ENCODE data around the gene RAB3GAP1.
"Not testable (repeated sequence)": the region's sequence is repeated elsewhere in the genome, so short reads cannot be mapped to it uniquely, and the experiment has no call there.

Gene RAB3GAP1

DNA sequence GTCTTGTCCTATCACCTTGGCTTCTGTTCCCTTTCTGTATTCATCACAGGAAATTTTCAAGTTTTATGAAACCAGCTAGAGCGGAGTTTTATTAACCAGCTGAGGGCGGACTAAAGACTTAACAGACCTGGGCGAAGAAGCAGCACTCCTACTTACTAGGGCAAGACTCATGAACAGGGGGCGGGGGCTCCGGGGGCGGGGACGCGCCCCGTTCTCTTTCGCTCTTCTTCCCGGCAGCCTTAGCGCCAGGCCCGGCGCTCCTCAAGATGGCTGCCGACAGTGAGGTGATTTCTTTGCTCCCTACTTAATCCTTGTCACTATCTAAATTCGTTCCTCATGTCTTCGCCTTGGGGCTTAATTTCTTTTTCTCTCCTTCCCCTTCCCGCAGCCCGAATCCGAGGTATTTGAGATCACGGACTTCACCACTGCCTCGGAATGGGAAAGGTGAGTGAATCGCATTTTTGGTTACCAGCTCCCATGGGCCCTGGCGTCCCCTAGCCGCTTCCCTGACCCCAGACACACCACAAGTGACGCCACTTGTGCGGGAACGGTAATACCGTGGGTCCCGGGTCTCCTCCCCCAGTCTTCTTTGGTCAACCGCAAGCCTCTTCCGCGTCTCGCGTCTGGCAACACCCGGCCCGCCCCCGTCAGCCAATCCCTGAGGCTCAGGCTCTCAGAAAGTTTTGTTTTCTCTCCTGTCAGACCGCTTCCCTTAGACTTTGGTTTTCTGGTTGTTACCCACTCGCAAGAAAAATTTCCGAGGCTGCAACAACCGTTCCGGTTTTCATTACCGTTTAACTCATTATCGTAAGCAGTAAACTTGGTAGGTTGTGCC is at the start of gene RAB3GAP1:
Gene RAB3GAP1 (plus strand): TSS at position 251 of the 835 bp plus-strand sequence. CDS start 16 bp downstream, at position 267.
- DNase-seq (ENCODE audit: low read depth in 2 of 2) = peak; percentile 88

DNA sequence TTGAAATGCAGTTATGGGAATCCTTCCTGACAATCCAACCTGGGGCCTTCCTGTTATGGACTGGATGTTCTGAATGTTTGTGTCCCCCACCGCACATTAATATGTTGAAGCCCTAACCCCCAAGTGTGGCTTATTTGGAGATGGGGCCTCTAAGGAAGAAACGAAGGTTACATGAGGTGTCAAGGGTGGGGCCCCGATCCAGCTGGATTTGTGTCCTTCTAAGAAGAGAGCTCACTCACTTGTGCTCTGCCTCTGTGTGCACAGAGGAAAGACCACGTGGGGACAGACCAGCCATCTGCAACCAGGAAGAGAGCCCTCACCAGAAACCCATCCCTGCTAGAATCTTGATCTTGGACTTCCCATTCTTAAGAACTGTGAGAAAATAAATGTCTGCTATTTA is 49.3 kb upstream of the RAB3GAP1 start:
- DNase-seq (ENCODE audit: low read depth in 2 of 2) = no peak

DNA sequence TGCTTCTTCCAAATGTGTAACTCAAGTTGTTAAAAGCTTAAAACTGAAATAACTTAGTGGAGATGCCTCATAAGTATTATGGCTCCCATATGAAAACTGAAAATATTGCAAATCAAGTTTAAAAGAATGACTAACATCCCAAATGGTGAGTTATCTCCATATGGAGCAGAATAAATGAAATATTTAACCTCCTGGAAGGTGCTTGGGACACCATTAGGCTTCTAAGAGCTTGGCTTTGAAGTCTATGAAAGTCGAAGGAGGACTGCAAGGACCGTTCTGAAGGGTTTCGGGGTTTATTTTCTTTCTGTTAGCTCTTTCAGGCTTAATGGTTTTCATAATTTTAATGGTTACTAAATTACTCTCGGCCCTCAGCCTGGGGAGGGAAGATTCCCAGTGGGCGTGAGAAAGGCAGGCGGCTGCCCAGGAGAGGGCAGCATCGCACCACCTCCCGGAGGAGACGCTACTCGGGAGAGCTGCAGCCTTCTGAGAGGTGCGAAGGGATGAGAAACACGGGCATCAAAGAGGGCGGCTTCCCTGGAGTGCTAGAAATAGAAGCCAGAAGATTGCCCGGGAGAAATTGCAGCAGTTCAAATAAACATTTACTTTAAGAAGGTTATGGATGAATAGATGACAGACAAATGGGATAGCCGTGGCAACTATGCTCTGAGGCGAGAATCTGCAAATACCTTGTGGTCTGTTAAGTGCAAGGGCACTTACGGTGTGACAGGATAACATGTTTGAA is 47.9 kb upstream of the RAB3GAP1 start:
- DNase-seq (ENCODE audit: low read depth in 2 of 2) = peak; percentile 44 to 54

DNA sequence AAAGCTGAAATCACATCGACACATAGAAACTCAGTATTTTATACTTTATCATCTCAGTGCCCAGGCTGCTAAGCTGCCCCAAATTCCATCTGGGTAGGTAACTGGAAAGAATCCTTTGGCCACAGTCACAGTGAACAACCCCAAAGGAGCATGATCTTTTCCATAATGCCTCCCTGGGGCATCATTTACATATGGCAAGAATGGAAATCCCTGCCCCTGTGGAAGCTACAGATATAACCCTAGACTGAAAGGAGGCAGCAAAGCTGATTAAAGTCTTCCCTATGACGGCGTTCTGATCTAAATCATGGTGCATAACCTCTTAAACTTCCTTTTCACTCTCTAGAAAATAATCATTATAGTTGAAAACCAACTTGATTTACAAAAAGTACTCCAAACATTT is 46.3 kb upstream of the RAB3GAP1 start:
- DNase-seq (ENCODE audit: low read depth in 2 of 2) = no peak

DNA sequence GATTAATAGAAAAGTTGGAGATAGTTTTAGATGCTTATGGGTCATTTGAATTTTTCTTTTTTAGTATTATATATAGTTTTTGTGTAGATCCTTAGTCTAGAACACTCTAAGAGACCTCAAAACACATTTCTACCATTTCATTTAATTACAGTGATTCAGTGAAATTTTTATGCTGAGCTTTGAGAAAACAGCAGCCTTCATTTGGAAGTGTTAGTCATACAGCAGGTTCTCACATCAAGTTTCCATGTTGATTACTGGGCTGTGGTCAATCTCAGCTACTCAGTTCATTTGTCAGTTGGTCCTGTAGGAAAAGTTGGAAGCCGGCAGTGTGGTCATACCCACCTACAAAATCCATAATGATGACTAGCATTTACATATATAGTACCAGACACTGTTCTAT is 42.8 kb upstream of the RAB3GAP1 start:
- no peak for DNase-seq (ENCODE audit: low read depth in 2 of 2)

DNA sequence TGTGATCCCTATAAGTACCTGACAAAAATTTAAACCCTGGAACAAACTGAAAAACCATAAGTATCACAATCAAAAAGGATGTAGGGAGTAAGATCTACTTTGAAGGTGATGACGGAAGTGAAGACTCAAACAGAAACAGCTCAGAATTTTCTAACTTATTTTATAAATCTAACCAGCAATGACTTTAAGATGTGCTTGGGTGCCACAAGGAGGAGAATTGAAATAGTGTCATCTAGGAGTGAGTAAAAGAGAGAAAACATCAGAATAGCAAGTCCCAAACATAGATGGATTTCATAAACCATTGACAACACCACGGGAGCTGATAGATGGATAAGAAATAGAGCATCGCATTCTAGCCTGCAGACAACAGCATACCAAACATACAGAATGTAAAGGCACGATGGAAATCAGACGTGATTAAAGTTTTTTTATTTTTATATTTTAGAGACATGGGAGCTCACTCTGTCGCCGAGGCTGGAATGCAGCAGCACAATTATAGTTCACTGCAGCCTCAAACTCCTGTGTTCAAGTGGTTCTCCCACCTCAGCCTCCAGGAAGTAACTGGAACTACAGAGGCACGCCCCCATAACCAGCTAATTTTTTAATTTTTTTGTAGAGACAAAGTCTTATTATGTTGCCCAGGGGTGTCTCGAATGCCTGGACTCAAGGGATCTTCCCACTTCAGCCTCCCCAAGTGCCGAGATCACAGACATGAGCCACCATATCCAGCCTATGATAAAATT is 41.7 kb upstream of the RAB3GAP1 start:
- no peak for DNase-seq (ENCODE audit: low read depth in 2 of 2)

DNA sequence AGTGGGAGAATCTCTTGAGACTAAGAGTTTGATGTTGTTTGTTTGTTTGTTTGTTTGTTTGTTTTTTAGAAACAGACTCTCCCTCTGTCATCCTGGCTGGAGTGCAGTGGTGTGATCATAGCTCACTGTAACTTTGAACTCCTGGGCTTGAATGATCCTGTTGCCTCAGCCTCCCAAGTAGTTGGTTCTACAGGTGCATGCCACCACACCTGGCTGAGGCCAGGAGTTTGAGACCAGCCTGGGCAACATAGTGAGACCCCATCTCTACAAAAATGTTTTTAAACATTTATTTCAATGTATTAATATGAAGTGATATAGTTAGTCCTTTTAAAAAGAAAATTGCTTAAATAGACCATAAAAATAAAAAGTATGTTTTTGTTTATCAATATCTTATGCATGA is 40.5 kb upstream of the RAB3GAP1 start:
- no peak for DNase-seq (ENCODE audit: low read depth in 2 of 2)

DNA sequence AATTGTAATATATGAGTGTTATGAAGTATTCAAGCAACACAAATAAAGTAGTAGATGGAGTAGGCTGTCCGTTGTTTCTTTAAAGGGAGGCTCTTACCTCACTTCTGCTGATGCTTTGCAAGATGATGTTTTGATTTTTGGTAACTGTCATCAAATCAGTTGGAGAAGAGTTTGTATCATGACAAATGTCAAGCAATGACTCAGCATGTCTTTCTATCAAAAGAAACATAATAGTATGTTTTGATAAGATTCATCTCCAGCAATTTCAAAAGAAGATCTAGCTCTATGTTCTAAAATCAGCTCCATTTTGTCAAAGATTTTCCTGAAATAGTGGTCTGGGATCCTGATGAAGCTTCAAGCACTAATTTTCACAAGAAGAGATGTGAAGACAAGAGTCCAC is 30.5 kb upstream of the RAB3GAP1 start:
- DNase-seq (ENCODE audit: low read depth in 2 of 2) = no peak

DNA sequence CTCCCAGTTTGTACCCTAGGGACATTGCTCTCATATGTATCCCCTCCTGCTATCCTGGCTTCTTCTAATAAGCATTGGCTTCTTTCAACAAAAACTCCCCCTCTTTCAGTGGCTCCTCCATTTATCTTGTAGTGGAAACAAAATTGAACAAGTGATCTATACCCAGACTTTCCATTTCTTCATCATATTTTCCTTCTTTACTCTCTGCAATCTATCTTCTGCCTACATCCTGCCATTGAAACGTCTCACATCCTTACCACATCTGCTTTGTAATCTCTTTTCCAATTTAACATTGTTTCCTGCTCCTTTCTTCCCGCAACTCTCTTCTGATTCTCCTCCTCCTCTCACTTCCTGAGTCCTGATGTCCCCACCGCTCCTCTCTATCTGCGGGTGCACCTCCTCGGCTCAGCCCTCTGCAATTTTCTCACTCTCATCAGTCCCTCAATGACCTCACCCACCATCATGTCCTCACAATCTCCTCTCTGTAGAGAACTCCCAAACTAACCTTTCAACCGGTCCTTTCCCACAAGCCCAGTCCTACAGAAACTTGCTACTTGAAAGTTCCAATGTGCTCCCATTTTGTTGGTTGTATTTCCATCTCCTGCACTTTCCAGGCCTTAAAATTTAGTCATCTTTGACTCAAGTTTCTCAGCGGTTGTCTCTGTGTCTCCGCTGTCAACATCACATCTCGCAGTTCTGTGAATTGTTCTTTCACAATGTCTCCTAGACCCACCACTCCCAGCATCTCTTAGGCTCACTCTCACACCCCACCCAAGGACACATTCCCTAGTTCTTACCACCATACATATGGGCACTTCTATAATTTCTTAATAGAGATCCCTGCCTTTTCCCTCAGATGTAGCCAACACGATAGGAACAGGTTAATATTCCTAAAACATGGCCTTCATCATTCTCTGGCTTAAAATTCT is 28.9 kb upstream of the RAB3GAP1 start:
- no peak for DNase-seq (ENCODE audit: low read depth in 2 of 2)

DNA sequence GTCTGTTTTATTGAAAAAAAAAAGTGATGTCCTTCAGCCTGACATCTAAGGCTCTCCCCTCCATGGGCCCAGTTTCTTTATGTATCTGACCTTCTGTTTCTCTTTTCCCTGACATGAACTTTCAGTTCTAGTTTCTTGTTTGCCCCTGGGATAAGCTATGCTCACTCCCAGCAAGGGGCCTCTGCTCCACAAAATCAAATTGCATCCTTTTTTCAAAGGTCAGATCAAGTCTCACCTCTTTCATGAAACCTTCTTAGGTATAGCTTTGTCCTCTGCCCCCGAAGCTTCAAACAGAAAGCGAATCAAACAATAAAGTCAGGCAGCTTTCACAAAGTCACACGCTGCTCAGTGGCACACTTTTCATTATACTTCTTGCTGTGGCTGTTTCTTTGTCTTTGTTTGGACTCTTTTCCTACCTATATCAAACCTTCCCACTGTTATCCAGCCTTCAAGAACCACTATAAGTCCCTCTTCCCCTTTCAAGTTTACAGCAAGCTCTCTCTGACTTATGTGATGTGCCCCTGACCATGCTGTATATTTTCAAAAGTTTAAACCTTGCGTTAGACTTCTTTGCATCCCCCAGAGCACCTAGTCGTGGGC is 28.1 kb upstream of the RAB3GAP1 start:
- no peak for DNase-seq (ENCODE audit: low read depth in 2 of 2)

DNA sequence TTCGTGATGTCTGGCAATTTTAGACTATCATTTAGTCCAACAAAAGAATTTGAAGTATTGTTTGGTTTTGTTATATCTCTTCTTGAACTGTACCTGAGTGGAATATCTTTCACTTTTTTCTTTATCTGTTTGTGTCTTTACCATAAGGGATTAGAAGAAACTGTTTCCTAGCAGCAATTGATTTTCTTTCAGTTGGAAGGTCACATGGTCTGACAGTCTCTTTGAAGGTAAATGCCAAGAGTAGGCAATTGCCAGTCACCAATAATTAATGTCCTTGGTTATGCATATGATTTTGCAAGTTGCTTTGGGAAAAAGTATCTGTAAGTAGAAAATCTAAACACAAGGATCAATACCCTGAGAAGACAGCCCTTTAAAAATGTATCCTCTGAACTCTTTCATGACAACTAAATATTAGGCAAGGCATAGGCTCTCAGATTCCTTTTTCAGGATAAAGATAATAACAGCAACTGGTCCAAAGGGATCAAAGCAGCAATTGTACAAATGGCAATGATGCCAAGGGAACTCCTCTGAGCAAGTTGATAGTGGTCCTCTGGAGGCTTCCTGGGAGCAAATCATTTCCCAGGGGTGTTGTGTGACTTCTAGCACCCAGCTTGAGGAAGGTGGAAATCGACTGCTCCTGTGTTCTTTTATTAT is 22.5 kb upstream of the RAB3GAP1 start:
- DNase-seq (ENCODE audit: low read depth in 2 of 2) = no peak

DNA sequence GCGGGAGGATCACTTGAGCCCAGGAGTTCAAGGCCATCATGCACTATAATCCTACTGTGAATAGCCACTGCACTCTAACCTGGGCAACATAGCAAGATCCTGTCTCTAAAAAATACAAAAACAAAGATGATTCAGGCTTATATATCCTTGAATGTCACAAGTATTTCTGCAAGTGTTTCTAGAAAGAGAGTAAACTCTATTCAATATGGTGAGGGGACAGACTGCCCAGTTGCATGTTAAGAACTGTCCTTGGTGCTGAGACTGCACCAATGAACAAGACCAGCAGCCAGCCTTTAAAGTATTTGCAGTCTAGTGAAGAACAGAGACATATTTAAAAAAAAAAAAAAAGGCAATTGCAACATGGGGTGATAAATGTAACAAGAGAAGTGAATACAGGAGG is 21.3 kb upstream of the RAB3GAP1 start:
- DNase-seq (ENCODE audit: low read depth in 2 of 2) = no peak

DNA sequence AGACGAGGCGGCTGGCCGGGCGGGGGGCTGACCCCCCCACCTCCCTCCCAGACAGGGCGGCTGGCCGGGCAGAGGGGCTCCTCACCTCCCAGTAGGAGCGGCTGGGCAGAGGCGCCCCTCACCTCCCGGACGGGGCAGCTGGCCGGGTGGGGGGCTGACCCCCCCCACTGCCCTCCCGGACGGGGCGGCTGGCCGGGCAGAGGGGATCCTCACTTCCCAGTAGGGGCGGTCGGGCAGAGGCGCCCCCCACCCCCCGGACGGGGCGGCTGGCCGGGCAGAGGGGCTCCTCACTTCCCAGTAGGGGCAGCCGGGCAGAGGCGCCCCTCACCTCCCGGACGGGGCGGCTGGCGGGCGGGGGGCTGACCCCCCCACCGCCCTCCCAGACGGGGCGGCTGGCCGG is 18.9 kb upstream of the RAB3GAP1 start:
- not testable (repeated sequence) for DNase-seq (ENCODE audit: low read depth in 2 of 2)

DNA sequence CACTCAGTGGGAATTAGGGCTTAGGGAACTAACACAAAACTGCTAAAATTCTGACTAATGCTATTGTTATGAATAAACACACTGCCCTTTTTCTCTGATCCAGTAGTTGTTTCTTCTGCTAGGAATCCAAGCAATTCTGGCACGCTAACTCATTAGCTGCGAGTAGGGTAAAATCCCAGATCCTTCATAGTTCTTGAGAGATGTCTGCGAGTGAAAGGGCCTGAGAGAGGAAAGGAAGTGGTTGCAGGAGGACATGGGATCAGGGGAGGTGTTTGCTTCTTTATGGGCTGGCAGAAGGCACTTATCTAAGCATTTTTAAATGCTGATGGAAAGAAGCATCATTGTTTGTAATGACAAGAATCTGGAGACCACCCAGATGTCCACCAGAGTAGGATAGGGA is 14.3 kb upstream of the RAB3GAP1 start:
- DNase-seq (ENCODE audit: low read depth in 2 of 2) = no peak

DNA sequence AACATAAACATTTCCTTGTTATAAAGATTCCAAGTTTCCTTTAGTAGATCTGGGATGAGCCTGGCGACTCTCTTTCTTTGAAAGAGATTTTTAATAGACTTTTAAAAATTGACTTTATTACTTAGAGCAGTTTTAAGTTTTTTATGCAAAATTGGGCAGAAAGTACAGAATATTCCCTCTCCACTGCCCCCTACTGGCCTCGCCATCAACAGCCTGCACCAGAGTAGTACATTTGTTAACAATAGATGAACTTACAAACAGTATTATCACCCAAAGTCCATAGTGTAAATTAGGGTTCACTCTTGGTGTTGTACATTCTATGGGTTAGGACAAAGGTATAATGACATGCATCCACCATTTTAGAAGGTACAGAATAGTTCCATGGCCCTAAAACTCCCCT is 8.7 kb upstream of the RAB3GAP1 start:
- DNase-seq (ENCODE audit: low read depth in 2 of 2) = no peak

DNA sequence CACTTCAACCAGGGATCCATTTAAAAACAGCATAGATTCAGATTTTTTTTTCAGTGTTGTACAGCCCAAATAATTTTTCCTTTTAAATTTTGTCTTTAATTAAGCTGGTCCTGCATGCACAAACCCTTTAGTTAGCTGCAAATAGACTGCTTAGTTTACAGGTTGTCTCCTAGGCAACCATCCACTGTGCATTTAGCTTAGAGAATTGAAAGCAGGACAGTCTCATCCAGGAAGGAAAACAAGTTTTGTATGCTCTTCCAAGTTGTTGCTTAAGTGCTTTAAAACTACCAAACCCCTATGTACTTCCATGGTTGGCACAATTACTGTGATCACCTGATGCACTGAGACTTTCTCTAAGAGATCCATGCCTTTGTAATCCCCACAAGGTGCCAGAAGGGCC is 4.8 kb upstream of the RAB3GAP1 start, which contains the start of gene MAP3K19:
Gene MAP3K19 (minus strand): TSS at position 148 of the 400 bp plus-strand sequence. CDS start 22,800 bp downstream, outside the sequence.
- DNase-seq (ENCODE audit: low read depth in 2 of 2) = no peak

DNA sequence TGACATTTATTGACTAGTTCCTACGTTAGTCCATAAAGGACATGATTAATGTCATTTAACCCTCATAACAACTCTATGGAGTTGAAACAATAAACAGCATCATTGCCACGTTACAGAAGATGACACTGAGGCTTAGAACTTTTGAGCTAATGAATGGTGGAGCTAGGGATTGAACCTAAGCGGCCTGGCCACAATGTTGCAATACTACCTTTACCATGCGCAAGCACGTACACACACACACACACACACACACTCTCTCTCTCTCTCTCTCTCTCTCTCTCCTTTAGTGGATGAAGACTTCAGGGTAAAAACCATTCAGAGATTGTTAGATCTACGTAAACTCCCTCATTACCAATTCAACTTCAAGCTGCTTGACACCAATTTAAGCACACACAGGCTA is 4.0 kb upstream of the RAB3GAP1 start:
- no peak for DNase-seq (ENCODE audit: low read depth in 2 of 2)

DNA sequence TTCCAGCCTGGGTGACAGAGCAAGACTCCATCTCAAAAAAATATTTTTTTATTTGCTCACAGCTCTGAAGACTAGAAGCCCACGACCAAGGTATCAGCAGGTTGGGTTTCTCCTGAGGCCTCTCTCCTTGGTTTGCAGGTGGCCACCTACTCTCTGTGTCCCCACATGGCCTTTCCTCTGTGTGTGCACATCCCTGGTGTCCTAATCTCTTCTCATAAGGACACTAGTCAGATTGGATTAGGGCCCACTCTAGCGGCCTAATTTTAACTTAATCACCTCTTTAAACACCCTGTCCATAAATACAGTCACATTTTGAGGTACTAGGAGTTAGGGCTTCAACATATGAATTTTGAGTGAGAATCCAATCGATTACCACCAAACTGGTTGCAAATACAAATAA is 2.0 kb upstream of the RAB3GAP1 start:
- DNase-seq (ENCODE audit: low read depth in 2 of 2) = no peak

DNA sequence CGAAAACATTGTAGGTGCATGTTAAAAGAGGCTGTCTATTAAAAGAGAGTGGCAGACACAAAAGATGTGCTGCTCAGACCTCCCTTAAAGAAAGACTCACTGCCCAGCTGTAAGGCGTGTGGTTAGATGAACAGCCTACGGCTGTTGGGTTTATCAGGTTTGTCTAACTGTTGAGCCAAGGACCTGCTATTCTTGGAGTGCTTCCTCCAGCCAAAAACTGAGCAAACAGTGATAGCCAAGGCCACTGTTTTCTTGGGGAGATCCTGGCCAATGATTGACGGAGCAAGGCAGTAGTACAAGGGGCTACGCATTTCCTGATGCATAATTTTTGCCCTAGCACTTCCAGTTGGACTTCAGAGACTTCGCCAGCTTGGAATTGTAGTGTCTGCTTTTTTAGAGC is 1.4 kb upstream of the RAB3GAP1 start:
- no peak for DNase-seq (ENCODE audit: low read depth in 2 of 2)

DNA sequence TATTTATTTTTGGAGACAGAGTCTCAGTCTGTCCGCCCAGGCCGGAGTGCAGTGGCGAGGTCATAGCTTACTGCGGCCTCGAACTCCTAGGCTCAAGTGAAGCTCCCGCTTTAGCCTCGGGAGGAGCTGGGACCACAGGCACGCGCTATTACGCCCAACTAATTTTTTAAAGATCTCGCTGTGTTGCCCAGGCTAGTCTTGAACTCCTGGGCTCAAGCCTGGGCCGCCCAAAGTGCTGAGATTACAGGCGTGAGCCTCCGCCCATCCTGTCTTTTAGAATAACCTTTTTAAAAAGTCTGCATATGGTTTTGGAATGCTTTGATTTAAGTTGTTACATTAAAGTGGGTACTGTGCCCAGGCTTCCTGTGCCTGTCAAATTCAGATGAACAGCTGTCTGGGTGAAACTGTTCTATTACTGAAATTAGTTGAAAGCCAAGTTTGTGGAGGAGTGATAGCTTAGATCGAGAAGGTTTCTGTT is 944 bp downstream of the RAB3GAP1 start:
- peak in 1 of 2 donors; percentile 2 for DNase-seq (ENCODE audit: low read depth in 2 of 2)
